SK-N-SH (cell line): ENCODE data around the gene CENPT. TPM values are rescaled to one million over a fixed set of nuclear protein-coding genes. Genes with fewer than 3 reads are reported as not detected.

Experiments used
- CTCF ChIA-PET: fragments of 300-600, 350-600 bp; formaldehyde crosslinking; extraction: SDS; loops from one replicate; lab custom pipeline; 2021; lab: Yijun Ruan, JAX
- POLR2A ChIA-PET: fragments of 350-600 bp; sonication (Branson Sonifier 250); formaldehyde crosslinking; extraction: SDS; loops from one replicate; lab custom pipeline; 2020; ENCODE audit warnings: antibody characterized with exemption, inconsistent platforms; lab: Yijun Ruan, JAX
- DNase-seq: peaks from one replicate; pipeline ENCODE4 v3.0.0; 2012
- H2AFZ ChIP-seq: fragments of 200-600 bp; sonication (generic); 2 replicates; pipeline ENCODE4 v1.8.1; 2016; ENCODE audit warnings: antibody characterized with exemption, mild to moderate bottlenecking, low read depth
- H3F3A ChIP-seq: fragments of 200-600 bp; sonication (generic); replicated peaks from 2 replicates; pipeline ENCODE3; 2016; ENCODE audit warnings: antibody characterized with exemption, mild to moderate bottlenecking; ENCODE audit not compliant: insufficient read depth
- H3K27ac ChIP-seq, 2 experiments: fragments of 200-500 bp in 1 of 2; fragments of 200-600 bp in 1 of 2; sonication (Bioruptor generic) in 1 of 2; sonication (generic), shearing (Covaris generic) in 1 of 2; 2 replicates each; pipeline versions ENCODE4 v1.5.1 to v1.6.1; 2014 to 2016; ENCODE audit warnings: low read depth in 2 of 2, inconsistent platforms in 1 of 2, low read length in 1 of 2, mild to moderate bottlenecking in 1 of 2, mixed read lengths in 1 of 2
- H3K27me3 ChIP-seq: fragments of 200-600 bp; sonication (generic), shearing (Covaris generic); 2 replicates; pipeline ENCODE4 v1.6.1; 2016; ENCODE audit warnings: mixed run types; ENCODE audit not compliant: insufficient read depth
- H3K36me3 ChIP-seq, 2 experiments: fragments of 200-500 bp in 1 of 2; fragments of 200-600 bp in 1 of 2; sonication (Bioruptor generic) in 1 of 2; sonication (generic) in 1 of 2; replicated peaks in 1 of 2; 2 replicates each; pipeline versions ENCODE3 to v1.5.1; 2014 to 2016; ENCODE audit warnings: low read length in 1 of 2, mild to moderate bottlenecking in 1 of 2; ENCODE audit not compliant: insufficient read depth in 2 of 2, control insufficient read depth in 1 of 2
- H3K4me1 ChIP-seq, 2 experiments: fragments of 200-500 bp in 1 of 2; fragments of 200-600 bp in 1 of 2; sonication (Bioruptor generic) in 1 of 2; sonication (generic), shearing (Covaris generic) in 1 of 2; 2 replicates each; pipeline versions ENCODE4 v1.5.1 to v1.6.1; 2014 to 2016; ENCODE audit warnings: low read depth in 1 of 2, low read length in 1 of 2, mixed run types in 1 of 2; ENCODE audit not compliant: insufficient read depth in 2 of 2, control insufficient read depth in 1 of 2
- H3K4me2 ChIP-seq: fragments of 200-600 bp; sonication (generic), shearing (Covaris generic); 2 replicates; pipeline ENCODE4 v1.6.1; 2017; ENCODE audit warnings: mixed run types
- H3K4me3 ChIP-seq, 2 experiments: fragments of 200-500 bp in 1 of 2; fragments of 200-600 bp in 1 of 2; sonication (Bioruptor generic) in 1 of 2; sonication (generic), shearing (Covaris generic) in 1 of 2; 2 replicates each; pipeline versions ENCODE4 v1.5.1 to v1.8.1; 2014 to 2016; ENCODE audit warnings: low read depth in 2 of 2, inconsistent platforms in 1 of 2, low read length in 1 of 2, mild to moderate bottlenecking in 1 of 2, mixed read lengths in 1 of 2, moderate library complexity in 1 of 2
- H3K79me2 ChIP-seq: fragments of 200-600 bp; sonication (generic); 2 replicates; pipeline ENCODE4 v1.8.1; 2017; ENCODE audit warnings: mild to moderate bottlenecking; ENCODE audit not compliant: insufficient read depth
- H3K9ac ChIP-seq: fragments of 200-600 bp; sonication (generic); 2 replicates; pipeline ENCODE4 v1.6.1; 2017; ENCODE audit warnings: mixed run types
- H3K9me2 ChIP-seq: fragments of 200-600 bp; sonication (generic); 2 replicates; pipeline ENCODE4 v1.6.1; 2017; ENCODE audit warnings: mixed run types
- H3K9me3 ChIP-seq: fragments of 200-600 bp; sonication (generic); 2 replicates; pipeline ENCODE4 v1.6.1; 2017; ENCODE audit warnings: mixed run types, mild to moderate bottlenecking, moderate library complexity
- H4K20me1 ChIP-seq: fragments of 200-600 bp; sonication (generic); 2 replicates; pipeline ENCODE4 v1.6.1; 2017; ENCODE audit warnings: mild to moderate bottlenecking, mixed run types; ENCODE audit not compliant: insufficient read depth
- ELF1 ChIP-seq: IDR thresholded peaks from 2 replicates; pipeline ENCODE4 v1.4.0; 2012
- EP300 ChIP-seq, 2 experiments: IDR thresholded peaks; 2 replicates each; pipeline versions ENCODE4 v1.4.0 to v1.6.1; 2012; ENCODE audit warnings: borderline replicate concordance in 1 of 2, low read depth in 1 of 2, low read length in 1 of 2
- FOXJ3 ChIP-seq: sonication (generic); formaldehyde crosslinking; IDR thresholded peaks from 2 replicates; pipeline ENCODE4 v1.5.1; 2020; ENCODE audit warnings: mild to moderate bottlenecking, missing genetic modification reagents
- GATA2 ChIP-seq: sonication (generic); formaldehyde crosslinking; IDR thresholded peaks from 2 replicates; pipeline ENCODE4 v1.5.0; 2020; ENCODE audit warnings: mild to moderate bottlenecking, missing genetic modification reagents
- IRF3 ChIP-seq: fragments of 150-350 bp; IDR thresholded peaks from 2 replicates; pipeline ENCODE4 v1.6.1; 2016; ENCODE audit warnings: mild to moderate bottlenecking, low read depth, low read length
- MEF2A ChIP-seq: IDR thresholded peaks from 2 replicates; pipeline ENCODE4 v1.4.0; 2012; ENCODE audit warnings: low read depth, borderline replicate concordance
- MXI1 ChIP-seq: IDR thresholded peaks from 2 replicates; pipeline ENCODE4 v1.6.1; 2012; ENCODE audit warnings: mild to moderate bottlenecking, low read depth, low read length, improper control_type of control experiment
- NRF1 ChIP-seq: IDR thresholded peaks from 2 replicates; pipeline ENCODE4 v1.6.1; 2012; ENCODE audit warnings: low read depth, mild to moderate bottlenecking, low read length
- PBX3 ChIP-seq: IDR thresholded peaks from 2 replicates; pipeline ENCODE4; 2012
- RAD21 ChIP-seq: IDR thresholded peaks from 2 replicates; pipeline ENCODE4 v1.6.1; 2012; ENCODE audit warnings: mild to moderate bottlenecking, low read length
- REST ChIP-seq: IDR thresholded peaks from 2 replicates; pipeline ENCODE4 v1.6.1; 2012; ENCODE audit warnings: mild to moderate bottlenecking, low read depth, low read length, moderate library complexity
- RXRA ChIP-seq: IDR thresholded peaks from 2 replicates; pipeline ENCODE4 v1.4.0; 2012; ENCODE audit warnings: low read depth, mild to moderate bottlenecking, borderline replicate concordance
- SIN3A ChIP-seq: IDR thresholded peaks from 2 replicates; pipeline ENCODE4 v1.6.1; 2012; ENCODE audit warnings: low read depth, mild to moderate bottlenecking, low read length, moderate library complexity, borderline replicate concordance
- TAF1 ChIP-seq: IDR thresholded peaks from 2 replicates; pipeline ENCODE4 v1.6.1; 2012; ENCODE audit warnings: low read depth, mild to moderate bottlenecking, low read length, moderate library complexity, borderline replicate concordance
- TCF12 ChIP-seq: IDR thresholded peaks from 2 replicates; pipeline ENCODE4 v1.4.0; 2012
- TEAD4 ChIP-seq: IDR thresholded peaks from 2 replicates; pipeline ENCODE4 v1.4.0; 2012; ENCODE audit warnings: mild to moderate bottlenecking, borderline replicate concordance; ENCODE audit not compliant: insufficient read depth
- USF2 ChIP-seq: fragments of 150-350 bp; IDR thresholded peaks from 2 replicates; pipeline ENCODE4 v1.6.1; 2017; ENCODE audit warnings: antibody characterized with exemption, low read length, low read depth, borderline replicate concordance
- YY1 ChIP-seq: IDR thresholded peaks from 2 replicates; pipeline ENCODE4 v1.4.0; 2012; ENCODE audit warnings: low read depth, mild to moderate bottlenecking
- WGBS: methylation state at CpG from one replicate; pipeline ENCODE4 v1.1.6; 2017; ENCODE audit warnings: low lambda C conversion rate; 5-methylcytosine and 5-hydroxymethylcytosine counted together
- polyA plus RNA-seq, 3 experiments: library from polyadenylated mRNA; depleted of rRNA; stranded (reverse); fragments of >200 nt; gene quantifications; 2 replicates each; pipeline ENCODE4 v1.2.3, GENCODE V29; 2012

The CENPT gene
- polyA plus RNA-seq, 1 of the 3 experiments (the other 2 are of a cell fraction), result 48.6 TPM

- ChIA-PET POLR2A (no interaction called here), CTCF (interaction anchor here (0.6 to 22.4 kb wide), 7 partner anchors 12 to 747 kb away, joined by 3 to 564 read pairs (median 6); partner anchors contain the start of genes CTRL, EDC4, LCAT and PSMB10)
- no peak for TF ChIP-seq SIN3A
- no peak overlapping the region for H2AFZ ChIP-seq
- no peaks in the 10 kb centered on the region for H3K79me2 ChIP-seq
- no peak overlapping the region for H3K27ac ChIP-seq
- peaks cover 4 to 35% of the 10 kb centered on the region in 2 experiments for H3K36me3 ChIP-seq
- H3K4me2 ChIP-seq, result no peak overlapping the region
- H3K4me1 ChIP-seq, result peaks cover 7 to 13% of the 10 kb centered on the region in 2 experiments; a peak in 2 of 4 replicates
- no peak for DNase-seq
- peaks cover 14% of the 10 kb centered on the region for H3F3A ChIP-seq
- no peaks in the 10 kb centered on the region for H3K9me3 ChIP-seq
- peaks cover 12% of the 10 kb centered on the region for H4K20me1 ChIP-seq
- no peak overlapping the region for H3K4me3 ChIP-seq
- no peaks in the 10 kb centered on the region for H3K9me2 ChIP-seq
- WGBS, result 92% methylated on average over 5 of the region's 5 CpGs
- H3K27me3 ChIP-seq, result no peaks in the 10 kb centered on the region
- H3K9ac ChIP-seq, result no peak overlapping the region
These were observed 38.9 kb upstream of the CENPT start for GRCh38 chr16:67886387-67886786.

GRCh38 chr16:67885976-67886375 is 38.5 kb upstream of the CENPT start:
- Histone ChIP-seq H3K9ac (no peak overlapping the region), H3K4me3 (no peak overlapping the region), H3K27ac (no peak overlapping the region), H3K9me2 (no peaks in the 10 kb centered on the region), H2AFZ (no peak overlapping the region), H3K4me2 (no peak overlapping the region), H3K36me3 (peaks cover 4 to 39% of the 10 kb centered on the region in 2 experiments), H3K9me3 (no peaks in the 10 kb centered on the region), H3F3A (peaks cover 14% of the 10 kb centered on the region), H3K4me1 (peaks cover 7 to 13% of the 10 kb centered on the region in 2 experiments; a peak in 2 of 4 replicates), H4K20me1 (peaks cover 12% of the 10 kb centered on the region), H3K27me3 (no peaks in the 10 kb centered on the region), H3K79me2 (no peaks in the 10 kb centered on the region)
- 100% methylated on average over 2 of the region's 19 CpGs for WGBS
- TF ChIP-seq FOXJ3 (CRISPR knock-in tag) (no peak), TCF12 (no peak), REST (no peak), NRF1 (no peak), TEAD4 (no peak), USF2 (no peak), GATA2 (CRISPR knock-in tag) (no peak), RXRA (no peak), EP300 (IDR thresholded peaks at IDR 0.05; ENCODE audit: borderline replicate concordance in 1 of 2, low read depth in 1 of 2, low read length in 1 of 2) (no peak), TAF1 (no peak), IRF3 (no peak), ELF1 (no peak), PBX3 (no peak), MXI1 (no peak), RAD21 (no peak), YY1 (no peak), MEF2A (no peak)
- ChIA-PET CTCF (interaction anchor here (0.6 to 22.4 kb wide), 7 partner anchors 11 to 748 kb away, joined by 3 to 564 read pairs (median 6); partner anchors contain the start of genes CTRL, EDC4, LCAT and PSMB10), POLR2A (no interaction called here)
- no peak for DNase-seq
